Gastrocnemius medialis (tissue), 4 donors: Measurements from ENCODE around the gene NGEF. TPM values are rescaled to one million over a fixed set of nuclear protein-coding genes. Genes with fewer than 3 reads are reported as not detected.

Experiments used
- ATAC-seq, 2 donors: fragments of 150-250 bp; one replicate each; pipeline ENCODE4 v1.9.1; 2016
- DNase-seq, 2 donors: peaks; one replicate each; pipeline ENCODE4 v3.0.0-alpha.2; 2019
- H3K27ac ChIP-seq, 4 donors: fragments of 200-600 bp; sonication (generic); 1 replicate in 1 of 4; 2 replicates in 3 of 4; pipeline ENCODE4 v1.5.1; 2016 to 2018; ENCODE audit warnings: mild to moderate bottlenecking in 2 of 4, moderate library complexity in 1 of 4
- H3K27me3 ChIP-seq, 3 donors: fragments of 200-600 bp; sonication (generic) in 2 of 3; 1 replicate in 1 of 3; 2 replicates in 2 of 3; pipeline versions ENCODE4 v1.5.1 to v1.6.0; 2016 to 2019; ENCODE audit warnings: mild to moderate bottlenecking in 1 of 3, moderate library complexity in 1 of 3
- H3K36me3 ChIP-seq, 2 donors: fragments of 200-600 bp; sonication (generic) in 1 of 2; one replicate each; pipeline ENCODE4 v1.5.1; 2017 to 2018
- H3K4me1 ChIP-seq, 2 donors: fragments of 200-600 bp; sonication (generic) in 1 of 2; one replicate each; pipeline ENCODE4 v1.5.1; 2016 to 2017; ENCODE audit warnings: mild to moderate bottlenecking in 2 of 2
- H3K4me3 ChIP-seq, 4 donors: fragments of 200-600 bp; sonication (generic) in 3 of 4; 1 replicate in 1 of 4; 2 replicates in 3 of 4; pipeline ENCODE4 v1.5.1; 2016 to 2019; ENCODE audit warnings: mild to moderate bottlenecking in 2 of 4
- H3K9me3 ChIP-seq, 3 donors: fragments of 200-600 bp; sonication (generic) in 2 of 3; 1 replicate in 1 of 3; 2 replicates in 2 of 3; pipeline ENCODE4 v1.5.1; 2016 to 2019
- POLR2A ChIP-seq, 2 donors: fragments of 450-650 bp; IDR thresholded peaks; one replicate each; pipeline ENCODE4 v1.6.1; 2017; ENCODE audit warnings: antibody characterized with exemption in 2 of 2, mild to moderate bottlenecking in 2 of 2, moderate library complexity in 2 of 2
- in situ Hi-C, 4 donors: fragments of 200-750 bp; cut with MboI; loops; one replicate each; pipeline versions ENCODE4 v1.15.0 to v1.8.0; 2017; ENCODE audit warnings: low sequenced_read_pairs in 4 of 4
- intact Hi-C: fragments of 100-400 bp; cut with DNase I; formaldehyde crosslinking; loops from one replicate; pipeline ENCODE4 v1.15.1; 2023; ENCODE audit warnings: low total_unique reads
- total RNA-seq, 4 donors: library from RNA; depleted of rRNA; stranded (reverse); fragments of >200 nt; gene quantifications; one replicate each; pipeline versions ENCODE4 v1.1.0 to v1.2.3, GENCODE V29; 2016
- TF ChIP-seq, protein P1 (sequence below), 5 experiments: fragments of 450-650 bp in 3 of 5; fragments of 200-600 bp in 2 of 5; sonication (generic) in 2 of 5; IDR thresholded peaks in 4 of 5; conservative IDR thresholded peaks in 1 of 5; 1 replicate in 4 of 5; 2 replicates in 1 of 5; pipeline ENCODE4 v1.5.1; 2016 to 2019; ENCODE audit warnings: antibody characterized with exemption in 5 of 5, mild to moderate bottlenecking in 3 of 5, moderate library complexity in 3 of 5

NGEF gene
- total RNA-seq, 4 donors from 2014 or later, result 0.66 to 1.5 (median 0.84) TPM; not detected in 1

DNA sequence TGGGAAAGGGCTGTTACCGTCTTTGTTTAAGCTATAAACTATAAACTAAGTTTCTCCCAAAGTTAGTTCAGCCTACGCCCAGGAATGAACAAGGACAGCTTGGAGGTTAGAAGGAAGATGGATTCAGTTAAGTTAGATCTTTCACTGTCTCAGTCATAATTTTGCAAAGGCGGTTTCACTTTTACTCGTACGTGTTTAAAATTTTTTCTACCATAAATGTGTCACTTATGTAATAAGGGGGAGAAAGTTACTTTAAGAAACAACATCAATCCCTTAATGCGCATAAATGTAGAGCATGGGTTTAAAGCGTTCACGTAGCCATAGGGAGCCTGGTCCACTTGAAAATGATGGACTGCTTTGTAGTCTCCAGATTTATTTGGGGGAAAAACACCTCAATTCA lies 71.7 kb downstream of the NGEF start:
- DNase-seq (no peak), ATAC-seq (no peak)
- TF ChIP-seq POLR2A (IDR thresholded peaks at IDR 0.05), result no peak
- TF ChIP-seq, protein P1, sequence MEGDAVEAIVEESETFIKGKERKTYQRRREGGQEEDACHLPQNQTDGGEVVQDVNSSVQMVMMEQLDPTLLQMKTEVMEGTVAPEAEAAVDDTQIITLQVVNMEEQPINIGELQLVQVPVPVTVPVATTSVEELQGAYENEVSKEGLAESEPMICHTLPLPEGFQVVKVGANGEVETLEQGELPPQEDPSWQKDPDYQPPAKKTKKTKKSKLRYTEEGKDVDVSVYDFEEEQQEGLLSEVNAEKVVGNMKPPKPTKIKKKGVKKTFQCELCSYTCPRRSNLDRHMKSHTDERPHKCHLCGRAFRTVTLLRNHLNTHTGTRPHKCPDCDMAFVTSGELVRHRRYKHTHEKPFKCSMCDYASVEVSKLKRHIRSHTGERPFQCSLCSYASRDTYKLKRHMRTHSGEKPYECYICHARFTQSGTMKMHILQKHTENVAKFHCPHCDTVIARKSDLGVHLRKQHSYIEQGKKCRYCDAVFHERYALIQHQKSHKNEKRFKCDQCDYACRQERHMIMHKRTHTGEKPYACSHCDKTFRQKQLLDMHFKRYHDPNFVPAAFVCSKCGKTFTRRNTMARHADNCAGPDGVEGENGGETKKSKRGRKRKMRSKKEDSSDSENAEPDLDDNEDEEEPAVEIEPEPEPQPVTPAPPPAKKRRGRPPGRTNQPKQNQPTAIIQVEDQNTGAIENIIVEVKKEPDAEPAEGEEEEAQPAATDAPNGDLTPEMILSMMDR (IDR thresholded peaks at IDR 0.05 in 4 of 5, conservative IDR thresholded peaks at IDR 0.05 in 1 of 5), result no peak
- no peaks in the 10 kb centered on the region for H3K9me3 ChIP-seq
- no peaks in the 10 kb centered on the region for H3K4me1 ChIP-seq
- in situ Hi-C loops, result no loop called here
- H3K27me3 ChIP-seq, result peaks cover 0 to 4% (median 0%) of the 10 kb centered on the region in 3 donors
- H3K27ac ChIP-seq, result no peak overlapping the region
- intact Hi-C loops, result no loop called here
- no peaks in the 10 kb centered on the region for H3K36me3 ChIP-seq
- no peak overlapping the region for H3K4me3 ChIP-seq

DNA sequence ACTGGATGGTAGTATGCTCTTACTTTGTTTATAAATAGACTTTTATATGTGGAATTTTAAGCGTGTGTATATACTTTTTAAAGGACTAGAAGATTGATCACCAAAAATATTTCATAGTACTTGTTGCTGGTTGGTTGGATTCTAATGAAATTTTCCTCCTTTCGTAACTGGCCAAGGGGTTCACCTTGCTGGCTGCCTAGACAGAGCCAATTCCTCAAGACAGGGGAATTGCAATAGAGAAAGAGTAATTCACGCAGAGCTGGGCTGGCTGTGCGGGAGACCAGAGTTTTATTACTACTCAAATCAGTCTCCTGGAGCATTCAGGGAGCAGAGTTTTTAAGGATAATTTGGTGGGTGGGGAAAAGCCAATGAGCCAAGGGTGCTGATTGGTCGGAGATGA lies 72.3 kb downstream of the NGEF start:
- intact Hi-C loops (no loop called here), in situ Hi-C loops (no loop called here)
- H3K27ac ChIP-seq, result no peak overlapping the region
- ATAC-seq, result no peak
- no peak for DNase-seq
- peaks cover 0 to 4% (median 0%) of the 10 kb centered on the region in 3 donors for H3K27me3 ChIP-seq
- TF ChIP-seq POLR2A (IDR thresholded peaks at IDR 0.05), result no peak
- TF ChIP-seq, protein P1 (IDR thresholded peaks at IDR 0.05 in 4 of 5, conservative IDR thresholded peaks at IDR 0.05 in 1 of 5), result no peak
- H3K4me3 ChIP-seq, result no peak overlapping the region
- H3K4me1 ChIP-seq, result no peaks in the 10 kb centered on the region
- no peaks in the 10 kb centered on the region for H3K36me3 ChIP-seq
- no peaks in the 10 kb centered on the region for H3K9me3 ChIP-seq

DNA sequence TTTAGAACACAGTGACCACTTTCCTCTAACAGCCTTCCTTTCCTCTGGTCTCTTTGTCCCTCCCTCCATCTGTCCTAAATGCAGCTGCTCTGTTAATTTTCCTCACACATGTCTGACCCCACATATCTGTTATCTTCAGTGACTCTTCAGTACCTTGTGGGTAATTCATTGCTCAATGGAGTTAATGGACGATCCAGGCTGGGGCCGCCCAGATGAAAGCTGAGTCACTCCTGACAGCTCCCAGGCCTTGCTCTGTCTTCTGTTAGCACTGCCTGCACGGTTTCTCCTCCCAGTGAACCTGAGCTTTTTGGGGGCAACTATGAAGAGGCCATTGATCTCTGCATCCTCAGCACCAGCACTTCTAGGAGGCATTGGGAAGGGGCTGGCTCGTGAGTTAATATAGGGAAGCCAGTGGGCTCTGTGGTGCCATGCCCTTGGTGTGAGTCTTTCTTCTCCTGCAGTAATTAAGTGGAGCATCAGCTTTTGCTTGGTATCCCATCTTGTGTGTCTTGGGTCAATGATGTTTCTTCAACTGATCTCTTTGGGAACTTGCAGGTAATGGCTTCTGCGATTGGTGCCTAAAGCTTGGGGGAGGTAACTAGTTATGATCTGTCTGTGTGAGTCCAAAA lies 75.7 kb downstream of the NGEF start:
- Histone ChIP-seq H3K27me3 (peaks cover 0 to 4% (median 0%) of the 10 kb centered on the region in 3 donors), H3K36me3 (no peaks in the 10 kb centered on the region), H3K27ac (no peak overlapping the region), H3K4me3 (no peak overlapping the region), H3K4me1 (no peaks in the 10 kb centered on the region), H3K9me3 (no peaks in the 10 kb centered on the region)
- DNase-seq (no peak), ATAC-seq (no peak)
- intact Hi-C loops, result no loop called here
- TF ChIP-seq POLR2A (IDR thresholded peaks at IDR 0.05), result no peak
- TF ChIP-seq, protein P1 (IDR thresholded peaks at IDR 0.05 in 4 of 5, conservative IDR thresholded peaks at IDR 0.05 in 1 of 5), result no peak
- in situ Hi-C loops, result no loop called here

DNA sequence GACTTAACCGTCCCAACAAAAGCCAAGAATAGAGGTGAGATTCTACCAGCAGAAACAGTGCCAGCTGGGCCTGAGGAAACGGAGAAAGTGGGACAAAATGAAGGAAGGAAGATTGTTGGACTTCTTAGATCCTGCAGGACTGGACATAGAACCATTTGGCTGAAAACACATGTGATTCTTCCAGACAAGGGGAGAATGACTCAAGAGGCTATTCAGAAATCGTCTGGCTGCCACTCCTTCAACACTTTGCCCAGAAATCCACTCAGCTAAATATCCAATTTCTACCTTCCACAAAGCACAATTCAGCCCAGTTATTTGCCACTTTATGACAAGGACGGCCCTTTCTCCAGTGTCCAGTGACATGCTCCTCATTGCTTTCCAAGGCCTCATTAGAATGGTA lies 81.4 kb downstream of the NGEF start:
- Histone ChIP-seq H3K36me3 (no peaks in the 10 kb centered on the region), H3K4me1 (peaks cover 0 to 5% of the 10 kb centered on the region in 2 donors), H3K27ac (no peak overlapping the region), H3K4me3 (no peak overlapping the region), H3K27me3 (peaks cover 20 to 25% (median 21%) of the 10 kb centered on the region in 3 donors), H3K9me3 (no peaks in the 10 kb centered on the region)
- in situ Hi-C loops (no loop called here), intact Hi-C loops (no loop called here)
- ATAC-seq, result no peak
- DNase-seq, result no peak
- no peak for TF ChIP-seq POLR2A (IDR thresholded peaks at IDR 0.05)
- TF ChIP-seq, protein P1 (IDR thresholded peaks at IDR 0.05 in 4 of 5, conservative IDR thresholded peaks at IDR 0.05 in 1 of 5), result no peak

DNA sequence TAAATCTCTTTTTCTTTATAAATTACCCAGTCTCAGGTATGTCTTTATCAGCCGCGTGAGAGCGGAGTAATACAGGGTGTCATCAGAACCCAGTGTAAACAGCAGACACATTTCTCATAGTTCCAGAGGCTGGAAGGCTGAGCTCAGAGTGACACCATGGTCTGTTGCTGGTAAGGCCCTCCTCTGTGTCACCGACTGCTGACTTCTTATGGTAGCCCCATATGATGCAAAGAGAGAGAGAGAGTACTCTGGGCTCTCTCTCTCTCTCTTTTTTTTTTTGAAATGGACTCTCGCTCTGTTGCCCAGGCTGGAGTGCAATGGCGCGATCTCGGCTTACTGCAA lies 83.0 kb downstream of the NGEF start:
- Histone ChIP-seq H3K27ac (no peak overlapping the region), H3K27me3 (peaks cover 28 to 35% (median 32%) of the 10 kb centered on the region in 3 donors), H3K9me3 (no peaks in the 10 kb centered on the region), H3K36me3 (no peaks in the 10 kb centered on the region), H3K4me3 (no peak overlapping the region), H3K4me1 (peaks cover 0 to 5% of the 10 kb centered on the region in 2 donors)
- ATAC-seq (no peak), DNase-seq (no peak)
- in situ Hi-C loops, result no loop called here
- TF ChIP-seq, protein P1 (IDR thresholded peaks at IDR 0.05 in 4 of 5, conservative IDR thresholded peaks at IDR 0.05 in 1 of 5), result no peak
- no peak for TF ChIP-seq POLR2A (IDR thresholded peaks at IDR 0.05)
- intact Hi-C loops, result no loop called here
